H1 (cell line): ENCODE results near the gene SLC6A7. TPM values are rescaled to one million over a fixed set of nuclear protein-coding genes. Genes with fewer than 3 reads are reported as not detected.

ENCODE experiments used
- CEBPB ChIP-seq: IDR thresholded peaks from 2 replicates; pipeline ENCODE4 v1.6.1; 2012; ENCODE audit warnings: low read depth, low read length
- KDM5A ChIP-seq: fragments of 200-600 bp; IDR thresholded peaks from 2 replicates; pipeline ENCODE4 v1.7.1; 2012; ENCODE audit warnings: mild to moderate bottlenecking, low read length, inconsistent platforms, mixed read lengths
- RXRA ChIP-seq: IDR thresholded peaks from 2 replicates; pipeline ENCODE4 v1.6.1; 2011; ENCODE audit warnings: low read depth, mild to moderate bottlenecking, low read length, moderate library complexity; ENCODE audit not compliant: insufficient read depth
- TBP ChIP-seq: IDR thresholded peaks from 2 replicates; pipeline ENCODE4 v1.6.1; 2011; ENCODE audit warnings: low read depth, low read length, improper control_type of control experiment
- polyA plus RNA-seq, 7 experiments: library from polyadenylated mRNA; depleted of rRNA in 3 of 7; stranded (reverse) in 5 of 7; unstranded in 2 of 7; fragments of >200 nt in 5 of 7; fragments of 200-250 nt in 2 of 7; gene quantifications; 1 replicate in 5 of 7; 2 replicates in 1 of 7; 4 replicates in 1 of 7; pipeline versions ENCODE4 v1.2.1 to v1.2.3, GENCODE V29; 2011 to 2013; ENCODE audit warnings: missing spikeins in 2 of 7, mixed read lengths in 2 of 7
- total RNA-seq: library from RNA; stranded (reverse); fragmentation: NEBNext Ultra II Directional; extraction: Animal tissue kit (Norgen Biotek cat#: 25700); gene quantifications from 2 replicates; pipeline ENCODE4 v1.2.1, GENCODE V29; 2021

The SLC6A7 gene
- total and polyA plus RNA-seq, 2 of the 8 experiments (the other 6 are each of a cell fraction or from before 2014, with no cell fraction given): 0.07 to 0.12 TPM

DNA sequence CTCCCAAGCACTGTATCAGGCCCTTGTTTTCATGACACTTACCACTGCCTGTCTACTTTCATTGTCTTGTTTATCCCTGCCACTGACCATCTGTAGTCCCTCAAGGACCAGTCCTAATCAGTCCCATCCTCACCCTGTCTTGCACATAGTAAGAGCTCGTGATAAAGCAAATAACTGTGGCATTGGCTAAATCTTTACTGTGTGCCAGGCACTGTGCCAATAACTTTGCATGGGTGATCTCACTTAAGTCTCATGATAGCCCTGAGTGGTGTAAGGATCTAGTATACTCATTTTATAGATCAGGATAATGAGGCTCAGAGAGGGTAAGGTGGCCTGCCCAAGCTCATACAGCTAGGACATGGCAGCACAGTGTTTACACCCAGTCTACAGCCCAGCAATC lies 17.7 kb upstream of the SLC6A7 start (continued):
- TF ChIP-seq KDM5A: no peak
- no peak for TF ChIP-seq RXRA
- TF ChIP-seq TBP: no peak
- no peak for TF ChIP-seq CEBPB
- TF ChIP-seq, all 59 proteins: peak for 0
